Astrocyte of the hippocampus (primary cell): ENCODE results near the gene SERINC2.

Source experiments
- DNase-seq: peaks from one replicate; pipeline ENCODE4 v3.0.0; 2011; ENCODE audit warnings: low read depth, low spot score

Gene SERINC2

DNA sequence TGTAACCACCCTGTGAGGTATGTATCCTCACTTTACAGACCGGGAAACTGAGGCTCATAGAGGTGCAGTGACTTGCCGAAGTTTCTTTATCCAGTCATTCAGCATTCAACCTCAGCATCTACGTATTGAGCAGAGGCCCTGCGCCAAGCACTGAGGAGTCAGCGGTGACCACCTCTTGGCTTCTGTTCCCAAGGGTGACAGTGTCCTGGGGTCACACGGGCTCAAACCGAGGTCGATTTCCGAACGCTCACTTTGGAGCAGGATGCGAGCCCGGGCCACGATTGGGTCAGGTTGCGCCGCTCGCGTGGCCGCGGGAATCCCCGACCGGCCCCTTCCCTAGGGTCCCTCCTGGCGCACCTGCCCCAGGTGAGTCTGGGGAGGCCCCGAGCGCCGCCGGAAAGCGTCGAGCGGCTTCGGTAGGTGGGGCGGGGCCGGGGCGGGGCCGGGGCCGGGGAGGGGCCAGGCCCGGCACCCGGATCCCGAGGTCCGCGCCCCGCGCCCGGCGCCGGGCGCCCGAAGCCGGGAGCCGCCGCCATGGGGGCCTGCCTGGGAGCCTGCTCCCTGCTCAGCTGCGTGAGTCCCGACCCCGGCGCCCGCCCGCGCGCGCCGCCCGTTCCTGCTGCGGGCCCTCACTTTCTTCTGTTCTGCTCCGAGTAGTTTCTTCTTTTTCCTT, at the start of gene SERINC2:
Gene SERINC2, plus strand, starts transcription at position 482 of the 673 bp plus-strand sequence. Its CDS starts 53 bp downstream, at position 535.
- DNase-seq, result no peak

DNA sequence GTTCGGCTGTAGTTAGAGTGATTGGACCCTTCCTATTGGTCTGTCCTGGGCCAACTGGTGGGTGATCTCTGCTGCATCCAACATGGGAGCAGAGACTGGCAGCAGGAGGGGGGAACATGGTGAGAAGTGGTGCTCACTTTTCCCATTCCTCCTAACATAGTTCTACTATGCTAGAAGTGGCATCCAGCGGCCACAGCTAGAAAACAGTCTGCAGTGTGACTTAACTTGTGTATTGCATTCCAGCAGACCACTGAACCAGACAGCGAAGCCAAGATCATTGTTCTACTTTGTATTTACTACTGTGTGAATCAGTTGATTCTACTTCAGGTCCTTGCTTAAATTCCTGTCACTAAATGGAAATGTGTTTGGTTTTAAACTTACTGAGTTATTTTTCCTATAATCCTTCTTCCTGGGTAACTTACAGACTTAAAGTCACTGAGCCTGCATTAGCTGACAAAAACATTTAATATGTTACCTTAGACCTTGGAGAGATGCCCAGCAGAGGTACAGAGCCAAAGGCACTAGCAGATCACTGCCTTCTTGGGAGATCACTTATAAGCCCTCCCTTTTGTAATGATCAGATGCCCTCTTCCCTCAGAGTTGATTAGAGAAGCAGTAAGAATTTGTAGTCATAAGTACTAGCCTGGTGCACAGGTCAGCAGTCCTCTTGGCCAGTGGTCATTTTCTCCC, 48.3 kb upstream of the SERINC2 start:
- peak; percentile 90 for DNase-seq

- DNase-seq, result no peak
Measured at GRCh38 chr1:31366796-31367195, 46.2 kb upstream of the SERINC2 start.

- no peak for DNase-seq
Measured at GRCh38 chr1:31368611-31369107, 44.4 kb upstream of the SERINC2 start.

DNA sequence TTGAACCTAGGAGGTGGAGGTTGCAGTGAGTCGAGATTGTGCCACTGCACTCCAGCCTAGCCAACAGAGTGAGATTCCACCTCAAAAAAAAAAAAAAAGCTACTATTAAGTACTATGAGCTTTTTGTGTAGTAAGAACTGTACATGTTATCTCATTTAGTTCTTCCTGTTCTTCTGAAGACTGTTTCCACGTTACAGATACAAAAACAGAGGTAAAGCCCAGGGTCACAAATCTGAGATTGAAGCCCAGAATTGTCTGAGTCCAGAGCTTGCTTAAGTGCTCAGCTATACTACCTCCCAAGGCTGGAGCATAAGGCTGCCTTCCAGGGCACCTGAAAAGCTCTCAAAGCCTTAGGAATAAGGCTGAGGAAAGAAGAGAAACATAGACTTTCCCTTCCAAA, 43.0 kb upstream of the SERINC2 start:
- DNase-seq, result no peak

DNA sequence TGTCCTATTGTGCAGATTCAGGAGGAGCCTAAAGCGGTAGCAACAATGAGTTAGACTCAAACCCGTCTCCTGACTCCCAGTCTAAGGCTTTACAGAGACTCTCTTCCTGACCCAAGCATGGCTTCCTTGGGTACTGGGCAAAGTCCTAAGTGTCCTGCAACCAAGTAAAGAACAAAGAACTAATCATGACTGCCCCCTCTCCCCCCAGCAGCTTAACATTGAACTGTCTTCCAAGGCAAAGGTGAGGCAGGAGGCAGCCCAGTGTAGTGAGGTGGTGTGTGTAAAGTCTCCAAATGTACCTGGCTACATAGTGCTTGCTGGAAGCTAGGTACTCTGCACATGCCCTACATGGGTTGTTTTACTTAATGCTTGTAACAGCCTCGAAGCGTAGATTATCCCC, 42.4 kb upstream of the SERINC2 start:
- no peak for DNase-seq

DNA sequence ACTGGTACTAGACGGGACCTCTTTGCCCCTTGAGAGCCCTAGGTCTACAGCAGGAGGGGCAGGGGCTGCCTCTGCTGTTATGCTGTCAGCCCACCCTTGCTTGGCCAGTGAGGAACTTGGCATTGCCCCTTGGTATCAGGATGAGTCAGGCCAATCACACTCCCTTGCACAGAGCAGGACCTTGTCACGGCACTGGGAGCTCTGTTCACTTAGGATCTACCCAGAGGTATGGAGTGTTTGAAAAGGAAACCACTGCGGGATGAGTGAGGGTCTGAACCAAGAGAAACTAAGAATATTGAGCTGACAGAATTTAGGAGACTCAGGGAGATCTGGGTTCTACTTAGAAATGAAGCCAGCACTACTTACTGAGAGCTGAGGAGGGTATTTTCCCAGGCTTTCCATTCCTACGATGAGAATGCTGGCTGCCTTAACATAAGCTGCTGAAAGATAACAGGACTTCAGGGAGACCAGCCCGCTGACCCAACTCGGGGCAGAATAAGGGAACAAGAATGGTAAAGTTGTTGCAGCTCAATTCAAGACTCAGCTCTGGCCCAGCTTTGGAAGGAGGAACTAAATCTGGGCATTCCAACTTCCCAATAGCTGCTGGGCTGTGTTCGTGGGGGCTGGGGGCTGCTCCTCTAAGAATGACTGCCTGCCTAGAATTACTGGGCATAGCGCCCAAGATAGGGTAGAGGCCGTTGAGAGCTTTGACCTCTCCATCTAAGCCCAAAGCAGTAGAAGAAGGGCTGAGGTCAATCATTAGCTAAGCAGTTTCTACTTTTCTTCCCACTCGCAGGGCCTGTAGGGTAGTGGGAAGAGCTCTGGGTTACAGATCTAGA, 41.7 kb upstream of the SERINC2 start:
- no peak for DNase-seq

- DNase-seq, result no peak
Measured at GRCh38 chr1:31372051-31372450, 41.0 kb upstream of the SERINC2 start.

- DNase-seq, result no peak
Measured at GRCh38 chr1:31372751-31373055, 40.3 kb upstream of the SERINC2 start.

DNA sequence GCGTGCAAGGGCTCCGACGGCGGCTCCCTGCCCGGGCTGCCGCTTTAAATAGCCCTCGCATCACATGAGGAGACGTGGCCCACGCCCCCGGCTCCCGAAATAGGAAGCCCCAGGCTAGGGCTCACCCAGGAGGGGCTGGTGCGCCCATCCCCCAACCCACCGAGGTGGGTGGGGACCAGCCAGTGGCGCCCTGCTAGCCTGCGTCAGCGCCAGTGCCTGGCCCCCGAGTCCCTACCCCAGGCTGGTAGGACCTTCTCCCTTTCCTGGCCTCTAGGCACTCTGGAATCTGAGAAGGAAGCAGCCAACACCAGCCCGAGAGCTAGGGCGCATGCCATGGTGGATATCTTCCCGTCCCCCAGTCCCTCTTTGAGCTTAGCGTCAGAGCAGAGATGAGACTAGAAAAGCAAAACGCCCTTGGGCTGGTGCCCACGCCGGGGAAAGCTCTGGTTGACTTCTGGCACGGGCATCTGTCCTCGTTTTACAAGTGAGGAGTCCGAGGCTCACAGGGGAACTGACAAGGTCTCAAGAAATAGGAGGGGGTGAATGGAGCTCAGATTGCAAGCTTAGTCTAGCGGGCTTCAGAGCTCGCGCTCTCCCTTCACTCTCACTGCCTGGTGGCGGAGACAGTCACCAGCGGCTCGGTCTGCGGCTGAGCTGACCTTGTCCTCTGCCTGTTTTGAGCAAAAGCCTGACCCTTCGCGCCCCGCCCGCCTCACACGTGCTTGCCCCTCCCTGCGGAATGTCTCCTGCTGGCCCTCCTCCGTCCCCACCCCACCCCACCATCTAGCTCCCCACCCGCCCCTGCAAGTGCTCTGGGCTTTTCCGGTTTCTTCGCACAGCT, 39.7 kb upstream of the SERINC2 start, which contains the start of gene FABP3:
Gene FABP3, minus strand, starts transcription at position 21 of the 841 bp plus-strand sequence. CDS start 62 bp downstream, outside the sequence.
- peak; percentile 76 for DNase-seq

- no peak for DNase-seq
Measured at GRCh38 chr1:31373897-31374486, 39.0 kb upstream of the SERINC2 start.

GRCh38 chr1:31374511-31375196, 38.4 kb upstream of the SERINC2 start:
- DNase-seq, result peak; percentile 73

DNA sequence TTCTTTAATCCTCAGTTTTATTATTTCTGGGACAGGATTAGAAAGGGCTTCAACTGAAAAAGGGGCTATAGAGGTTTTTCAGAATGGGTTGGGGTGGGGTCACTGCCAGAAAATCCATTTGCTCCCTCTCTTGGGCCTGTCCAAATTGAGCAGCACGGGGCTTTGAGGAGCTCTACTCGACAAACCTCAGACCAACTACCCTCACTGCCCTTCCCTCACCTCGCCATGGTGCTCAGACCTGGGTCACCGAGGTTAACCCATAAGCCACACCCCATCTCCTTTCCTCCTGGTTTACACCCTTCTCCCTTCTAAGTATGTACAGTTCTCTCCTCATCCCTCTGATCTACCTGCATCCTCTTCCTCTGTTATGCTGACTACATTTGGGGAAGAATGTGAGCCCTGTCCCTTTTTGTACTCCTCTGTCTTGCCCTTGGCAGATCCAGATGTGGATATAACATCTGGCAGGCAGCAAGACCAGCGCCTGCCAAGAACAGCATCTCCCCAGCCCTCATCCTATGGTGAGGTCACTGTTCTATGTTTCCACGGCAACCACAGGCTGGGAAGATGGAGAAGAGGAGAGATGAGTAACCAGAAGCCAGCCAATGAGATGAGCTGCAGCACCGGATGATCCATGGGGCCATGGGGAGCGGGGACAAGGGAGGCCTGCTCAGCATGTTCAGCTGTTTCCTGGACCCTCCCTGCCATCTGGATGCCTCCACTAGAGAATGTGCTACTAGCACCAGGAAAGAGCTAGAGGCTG, 36.5 kb upstream of the SERINC2 start:
- peak; percentile 76 for DNase-seq

DNA sequence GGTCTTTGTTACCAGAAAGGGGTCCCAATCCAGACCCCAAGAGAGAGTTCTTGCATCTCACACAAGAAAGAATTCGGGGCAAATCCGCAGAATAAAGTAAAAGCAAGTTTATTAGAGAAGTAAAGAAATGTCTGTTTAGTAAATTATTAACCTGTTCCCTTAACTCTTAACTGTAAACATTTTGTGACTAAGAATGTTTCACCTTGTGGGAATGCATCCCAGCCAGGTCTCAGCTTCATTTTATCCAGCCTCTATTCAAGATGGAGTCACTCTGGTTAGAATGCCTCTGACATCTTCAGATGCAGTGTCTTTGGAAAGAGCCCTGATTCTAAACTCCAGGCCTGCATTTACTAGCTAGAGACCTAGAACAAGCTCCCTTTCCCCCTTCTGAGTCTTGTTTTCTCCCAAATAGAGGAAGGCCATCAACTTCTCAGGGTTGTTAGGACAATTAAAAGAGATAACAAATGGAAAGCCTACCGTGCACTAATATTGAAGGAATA, 35.6 kb upstream of the SERINC2 start:
- DNase-seq, result no peak

GRCh38 chr1:31378001-31378400, 35.0 kb upstream of the SERINC2 start:
- DNase-seq, result no peak

DNA sequence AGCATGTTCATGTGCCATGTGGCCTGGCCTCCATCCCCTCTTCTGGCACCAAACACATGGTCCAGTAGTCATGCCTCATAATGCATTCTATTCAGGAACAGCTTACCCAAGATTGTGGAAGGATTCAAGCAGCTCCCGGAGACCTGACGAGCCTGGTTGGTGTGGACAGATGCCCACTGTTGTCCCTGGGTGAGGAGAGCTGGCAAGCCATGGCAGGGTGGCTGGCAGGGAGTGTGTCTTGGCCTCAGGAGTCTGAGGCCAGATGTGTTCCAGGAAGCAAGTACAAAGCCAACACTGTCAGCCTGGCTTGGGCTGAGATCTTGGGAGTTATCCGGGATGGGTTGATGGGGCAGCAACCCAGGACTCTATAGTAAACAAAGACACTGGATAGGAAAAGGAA, 32.8 kb upstream of the SERINC2 start:
- no peak for DNase-seq

DNA sequence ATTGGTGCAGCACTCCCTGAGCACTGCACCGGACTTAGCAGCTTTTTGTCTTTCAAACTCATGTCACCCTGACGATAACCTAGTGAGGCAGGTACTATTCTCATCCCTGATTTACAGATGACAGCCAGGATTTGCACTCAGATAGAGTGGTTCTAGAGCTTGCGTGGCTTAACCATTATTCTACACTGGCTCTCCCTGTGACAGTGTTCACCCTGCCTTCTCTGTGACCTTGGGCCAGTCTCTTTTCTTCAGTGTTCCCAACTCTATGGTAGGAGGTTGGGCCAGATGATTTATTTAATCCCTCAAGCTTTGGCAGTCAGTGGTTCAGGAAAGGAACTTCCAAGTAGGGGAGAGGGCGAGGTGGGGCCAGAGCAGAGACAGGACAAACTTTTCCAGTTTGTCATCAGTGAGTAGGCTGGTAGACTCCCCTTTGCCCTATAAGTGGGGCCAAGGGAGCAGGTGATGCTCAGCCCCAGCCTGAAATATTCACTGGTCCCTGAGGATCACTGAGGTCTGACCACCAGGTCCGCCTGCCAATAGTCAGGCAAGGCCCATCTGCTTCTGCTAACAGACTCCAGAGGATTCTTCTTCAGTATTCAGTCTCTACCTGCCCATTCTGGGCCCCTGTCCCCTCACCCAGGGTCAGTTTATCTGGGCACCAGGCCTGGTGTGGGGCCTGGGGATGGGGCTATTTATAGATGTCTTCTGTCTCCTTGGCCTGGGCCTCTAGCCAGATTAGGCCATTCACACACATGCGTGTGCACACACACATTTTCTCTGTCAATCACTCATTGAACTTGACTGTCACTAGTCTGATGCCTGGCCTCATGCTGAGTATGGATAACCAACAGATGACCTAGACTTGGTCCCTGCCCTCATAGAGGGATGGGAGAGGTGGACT, 31.4 kb upstream of the SERINC2 start:
- DNase-seq, result no peak

DNA sequence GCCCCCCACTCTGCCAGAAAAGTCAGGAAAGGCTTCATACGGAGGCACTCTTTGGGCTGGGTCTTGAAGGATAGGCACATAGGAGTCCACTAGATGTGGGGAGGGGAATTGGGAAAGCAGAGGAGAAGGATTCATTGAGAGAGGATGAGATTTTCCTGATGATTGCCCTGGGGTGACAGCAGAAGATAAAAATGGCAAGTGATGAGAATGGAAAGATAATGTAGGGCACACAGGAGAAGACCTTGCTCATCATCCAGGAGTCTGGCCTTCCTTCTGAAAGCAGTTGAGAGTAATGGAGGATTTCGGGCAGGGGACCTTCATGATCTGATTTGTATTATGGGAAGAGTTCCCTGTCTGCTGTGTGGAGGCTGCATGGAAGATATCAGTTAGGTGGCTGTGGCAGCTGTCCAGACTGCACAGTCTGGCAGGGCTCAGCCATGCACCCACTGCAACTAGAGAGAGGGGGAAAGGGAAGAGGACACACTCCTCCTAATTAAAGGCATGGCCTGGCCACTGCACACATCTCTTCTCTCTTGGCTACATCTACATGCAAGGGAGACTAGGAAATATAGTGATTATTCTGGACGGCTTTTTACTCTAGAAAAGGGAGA, 30.5 kb upstream of the SERINC2 start:
- DNase-seq, result no peak
